Umbilical cord (tissue), 2 donors: ENCODE data around the gene CCL15. TPM values are rescaled to one million over a fixed set of nuclear protein-coding genes. Genes with fewer than 3 reads are reported as not detected.
"Not testable (repeated sequence)": the region's sequence is repeated elsewhere in the genome, so short reads cannot be mapped to it uniquely, and the experiment has no call there.

ENCODE experiments used
- DNase-seq: peaks from one replicate; pipeline ENCODE4 v3.0.0-alpha.2; 2015; ENCODE audit warnings: low spot score
- total RNA-seq: library from RNA; depleted of rRNA; stranded (reverse); fragments of >200 nt; gene quantifications from one replicate; pipeline ENCODE4 v1.2.3, GENCODE V29; 2014; ENCODE audit warnings: low replicate concordance; ENCODE audit not compliant: insufficient read depth

CCL15 gene
- total RNA-seq, 1 donor from 2014 or later: not detected

- DNase-seq: not testable (repeated sequence)
Observed at GRCh38 chr17:35995346-35995745, 6.0 kb downstream of the CCL15 start.

GRCh38 chr17:35991075-35991474, 10.3 kb downstream of the CCL15 start:
- no peak for DNase-seq

GRCh38 chr17:35988164-35988563, 13.2 kb downstream of the CCL15 start:
- DNase-seq: no peak

- no peak for DNase-seq
Observed at GRCh38 chr17:35986643-35987042, 14.7 kb downstream of the CCL15 start, which contains the start of gene CCL14. Gene CCL14 (minus strand): TSS chr17:35986729. CDS start chr17:35986649, 80 bp downstream.

- no peak for DNase-seq
Observed at GRCh38 chr17:35984140-35984539, 17.2 kb downstream of the CCL15 start.

GRCh38 chr17:35982409-35983191, 18.8 kb downstream of the CCL15 start:
- no peak for DNase-seq

GRCh38 chr17:35981908-35982330, 19.4 kb downstream of the CCL15 start:
- no peak for DNase-seq

- no peak for DNase-seq
Observed at GRCh38 chr17:35981246-35981645, 20.1 kb downstream of the CCL15 start, which contains the start of gene CCL16. Gene CCL16 (minus strand): TSS chr17:35981497. CDS start chr17:35981420, 77 bp downstream.

- no peak for DNase-seq
Observed at GRCh38 chr17:35978346-35978745, 23.0 kb downstream of the CCL15 start.

GRCh38 chr17:35977509-35977908, 23.8 kb downstream of the CCL15 start:
- no peak for DNase-seq

GRCh38 chr17:35973333-35974260, 27.8 kb downstream of the CCL15 start:
- DNase-seq: no peak

GRCh38 chr17:35972945-35973332, 28.4 kb downstream of the CCL15 start:
- DNase-seq: no peak

- DNase-seq: no peak
Observed at GRCh38 chr17:35972535-35972934, 28.8 kb downstream of the CCL15 start.

GRCh38 chr17:35972066-35972465, 29.3 kb downstream of the CCL15 start:
- DNase-seq: no peak

GRCh38 chr17:35969558-35970380, 31.6 kb downstream of the CCL15 start:
- peak; percentile 87 for DNase-seq

- no peak for DNase-seq
Observed at GRCh38 chr17:35968520-35969054, 32.8 kb downstream of the CCL15 start.

GRCh38 chr17:35965272-35965671, 36.1 kb downstream of the CCL15 start:
- DNase-seq: no peak

GRCh38 chr17:35963663-35964062, 37.7 kb downstream of the CCL15 start:
- no peak for DNase-seq

- DNase-seq: no peak
Observed at GRCh38 chr17:35953720-35954119, 47.6 kb downstream of the CCL15 start.

- DNase-seq: no peak
Observed at GRCh38 chr17:35949401-35949800, 52.0 kb downstream of the CCL15 start.

- DNase-seq: no peak
Observed at GRCh38 chr17:35948092-35948491, 53.3 kb downstream of the CCL15 start.
